Omental fat pad (tissue), 4 donors: ENCODE results near the gene NRXN2. TPM values are rescaled to one million over a fixed set of nuclear protein-coding genes. Genes with fewer than 3 reads are reported as not detected.

Experiments
- ATAC-seq: fragments of 150-250 bp; one replicate; pipeline ENCODE4 v1.9.1; 2016; ENCODE audit warnings: mild to moderate bottlenecking, moderate library complexity; ENCODE audit not compliant: low FRiP score
- DNase-seq: peaks from one replicate; pipeline ENCODE4 v3.0.0-alpha.2; 2019; ENCODE audit warnings: low spot score
- CTCF ChIP-seq, 3 donors: fragments of 450-650 bp; IDR thresholded peaks; one replicate each; pipeline ENCODE4 v1.5.1; 2016 to 2017; ENCODE audit warnings: antibody characterized with exemption in 3 of 3, mild to moderate bottlenecking in 3 of 3, moderate library complexity in 2 of 3
- total RNA-seq, 4 donors: library from RNA; depleted of rRNA; stranded (reverse); fragments of >200 nt; gene quantifications; one replicate each; pipeline ENCODE4 v1.1.0, GENCODE V29; 2016

NRXN2 gene
- total RNA-seq, 4 donors from 2014 or later: 1.5 to 6.3 (median 3.4) TPM

DNA sequence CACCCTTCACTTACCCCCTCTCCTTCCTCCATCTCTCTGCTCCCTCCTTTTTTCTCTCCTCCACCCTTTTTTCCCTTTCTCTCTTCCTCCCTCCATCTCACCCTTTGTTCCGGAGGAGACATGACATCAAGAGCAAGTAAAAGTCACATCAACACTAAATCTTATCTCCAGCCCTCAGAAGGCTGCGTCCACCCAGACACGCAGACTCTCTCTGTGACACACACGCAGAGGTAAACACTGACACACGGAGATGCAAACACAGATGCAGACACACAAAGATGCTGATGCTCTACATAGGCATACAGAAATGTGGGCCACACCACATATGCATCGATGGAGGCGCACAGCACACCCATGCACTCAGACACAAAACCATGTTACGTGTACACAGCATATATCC lies 27.0 kb downstream of the NRXN2 start:
- TF ChIP-seq CTCF (IDR thresholded peaks at IDR 0.05): no peak
- DNase-seq: no peak
- no peak for ATAC-seq

DNA sequence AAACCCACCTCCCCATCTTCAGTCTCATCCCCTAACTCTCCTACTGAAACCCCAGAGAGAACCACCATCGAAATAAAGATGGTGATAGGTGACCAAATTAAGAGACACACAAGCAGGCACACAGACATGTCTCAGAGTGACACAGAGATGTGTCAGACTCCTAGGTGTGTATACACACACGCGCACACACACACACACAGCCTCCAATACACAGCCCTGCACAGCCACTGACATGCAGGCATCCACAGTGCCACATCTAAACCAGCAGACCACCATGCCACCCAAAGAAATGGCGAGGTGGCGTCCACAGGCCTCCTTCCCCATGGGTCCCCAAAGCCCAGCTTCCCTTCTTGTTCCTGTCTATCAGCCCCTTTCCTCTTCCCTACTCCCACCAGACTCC lies 27.4 kb downstream of the NRXN2 start:
- no peak for TF ChIP-seq CTCF (IDR thresholded peaks at IDR 0.05)
- DNase-seq: no peak
- ATAC-seq: no peak

DNA sequence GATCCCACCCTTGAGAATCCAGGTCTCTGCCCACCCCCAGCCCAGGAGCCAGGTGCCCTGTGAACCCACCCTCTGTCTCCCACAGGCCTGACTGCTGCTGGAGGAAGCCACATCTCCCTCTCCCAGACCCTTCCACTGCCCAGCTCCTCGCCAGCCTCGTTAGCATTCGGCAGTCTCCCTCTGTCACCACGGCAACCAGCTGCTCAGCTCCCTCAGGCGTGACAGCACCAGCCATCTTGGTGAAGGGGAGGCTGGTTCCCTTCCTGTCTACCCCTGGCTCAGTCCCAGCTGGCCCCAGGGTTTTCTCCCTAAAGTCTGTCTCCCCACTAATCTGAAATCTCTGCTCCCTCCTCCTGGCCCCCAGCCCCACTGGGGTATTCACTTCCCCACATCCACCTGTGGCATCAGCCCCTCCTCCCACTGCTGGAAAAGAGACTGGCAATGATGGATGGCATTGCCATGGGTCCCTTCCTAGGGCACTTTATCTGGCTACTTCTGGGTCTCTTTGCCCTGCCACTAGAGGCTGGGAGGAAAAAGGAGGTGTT lies 28.1 kb downstream of the NRXN2 start:
- no peak for DNase-seq
- ATAC-seq: no peak
- TF ChIP-seq CTCF (IDR thresholded peaks at IDR 0.05): no peak

DNA sequence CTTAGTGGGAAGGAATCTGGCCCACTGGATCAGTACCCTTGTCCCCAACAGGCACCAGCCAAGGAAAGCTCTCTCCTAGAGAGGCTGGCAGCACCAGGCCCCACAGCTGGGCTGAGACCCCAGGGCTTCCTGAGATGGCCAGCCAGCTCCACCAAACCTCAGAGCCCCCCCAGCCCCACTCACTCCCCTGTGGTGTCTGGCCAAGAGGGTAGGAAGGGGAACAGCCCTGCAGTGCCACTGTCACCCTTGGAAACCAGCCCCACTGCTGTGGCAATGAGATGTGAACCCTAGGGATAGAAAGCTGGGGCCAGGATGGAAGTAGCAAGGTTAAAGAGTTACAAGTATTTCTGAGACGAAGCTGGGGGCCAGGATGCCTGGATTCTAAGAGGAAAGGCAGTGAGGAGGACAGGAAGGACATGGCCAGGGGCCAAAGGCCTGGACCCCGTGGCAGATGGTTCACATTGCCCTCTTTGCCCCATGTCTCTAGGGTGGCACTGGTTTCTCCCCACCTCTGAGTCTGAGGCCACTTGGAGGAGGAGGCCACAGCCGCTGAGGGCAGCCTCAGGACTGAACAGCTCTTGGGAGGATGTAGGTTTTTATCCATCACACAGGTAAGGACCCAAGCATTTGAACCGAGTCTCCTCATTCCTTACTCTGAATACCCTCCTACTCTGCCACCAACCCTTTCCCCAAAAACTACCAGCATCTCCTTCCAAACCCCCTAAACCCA lies 28.8 kb downstream of the NRXN2 start:
- TF ChIP-seq CTCF (IDR thresholded peaks at IDR 0.05): no peak
- ATAC-seq: no peak
- no peak for DNase-seq

DNA sequence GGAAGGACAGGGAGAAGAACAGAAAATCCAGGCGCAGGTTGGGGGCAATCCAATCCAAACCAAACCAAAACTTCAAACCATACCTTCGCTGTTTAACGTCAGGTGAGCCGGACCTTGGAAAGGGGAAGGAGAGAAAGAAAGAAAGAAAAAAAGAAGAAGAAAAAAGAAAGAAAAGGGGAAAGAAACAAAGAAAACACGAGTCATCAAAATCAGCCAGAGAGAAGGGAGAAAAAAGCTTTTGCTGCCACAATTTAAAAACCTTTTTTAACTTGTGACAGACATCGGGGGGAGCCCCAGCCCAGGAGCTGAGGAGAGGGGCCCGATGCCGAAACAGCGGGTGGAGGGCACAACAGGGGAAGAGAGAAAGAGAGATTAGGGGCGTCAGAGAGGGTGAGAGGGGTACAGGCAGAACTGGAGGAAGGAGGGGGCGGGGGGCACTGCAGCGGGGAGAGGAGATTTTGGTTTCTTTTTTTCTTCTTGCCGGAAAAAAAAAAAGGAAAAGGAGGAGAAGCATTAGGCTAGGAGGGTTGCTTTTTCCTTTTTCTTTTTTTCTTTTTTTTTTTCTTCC lies 30.1 kb downstream of the NRXN2 start:
- ATAC-seq: no peak
- no peak for DNase-seq
- no peak for TF ChIP-seq CTCF (IDR thresholded peaks at IDR 0.05)

- no peak for TF ChIP-seq CTCF (IDR thresholded peaks at IDR 0.05)
- DNase-seq: no peak
- no peak for ATAC-seq
Observed at GRCh38 chr11:64691543-64691942, 31.5 kb downstream of the NRXN2 start.

- no peak for TF ChIP-seq CTCF (IDR thresholded peaks at IDR 0.05)
- no peak for ATAC-seq
Observed at GRCh38 chr11:64690235-64690634, 32.8 kb downstream of the NRXN2 start.

More at GRCh38 chr11:64690235-64690634, 32.8 kb downstream of the NRXN2 start:
- no peak for DNase-seq
